GM12873 (cell line): Measurements from ENCODE around the gene CELF2.

Source experiments
- TF ChIP-seq, protein P1 (sequence below): IDR thresholded peaks from 2 replicates; pipeline ENCODE4 v1.5.1; 2012; ENCODE audit warnings: low read depth, mild to moderate bottlenecking, moderate library complexity, low read length, control low read depth; ENCODE audit not compliant: insufficient read depth; ENCODE audit errors: missing control alignments

Gene CELF2

DNA sequence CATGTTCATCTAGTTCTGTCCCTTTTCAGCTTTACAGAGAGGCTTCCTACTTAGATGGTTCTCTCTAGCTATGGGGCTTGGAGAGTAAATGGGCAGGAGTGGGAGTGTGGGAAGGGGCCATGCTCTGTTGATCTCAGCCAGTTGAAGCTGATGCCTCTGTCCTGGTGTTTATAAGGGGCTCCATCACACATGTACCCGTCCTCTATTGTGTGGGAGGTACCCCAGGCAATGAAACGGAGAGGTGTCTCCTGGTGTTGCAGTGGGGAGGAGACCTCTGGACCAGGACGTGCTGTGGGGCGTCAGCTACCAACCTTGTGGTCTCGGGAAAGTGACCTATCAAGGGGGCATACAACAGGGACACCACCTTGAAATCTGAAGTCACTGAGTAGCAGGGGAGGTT lies 173.5 kb downstream of the CELF2 start:
- TF ChIP-seq, protein P1, sequence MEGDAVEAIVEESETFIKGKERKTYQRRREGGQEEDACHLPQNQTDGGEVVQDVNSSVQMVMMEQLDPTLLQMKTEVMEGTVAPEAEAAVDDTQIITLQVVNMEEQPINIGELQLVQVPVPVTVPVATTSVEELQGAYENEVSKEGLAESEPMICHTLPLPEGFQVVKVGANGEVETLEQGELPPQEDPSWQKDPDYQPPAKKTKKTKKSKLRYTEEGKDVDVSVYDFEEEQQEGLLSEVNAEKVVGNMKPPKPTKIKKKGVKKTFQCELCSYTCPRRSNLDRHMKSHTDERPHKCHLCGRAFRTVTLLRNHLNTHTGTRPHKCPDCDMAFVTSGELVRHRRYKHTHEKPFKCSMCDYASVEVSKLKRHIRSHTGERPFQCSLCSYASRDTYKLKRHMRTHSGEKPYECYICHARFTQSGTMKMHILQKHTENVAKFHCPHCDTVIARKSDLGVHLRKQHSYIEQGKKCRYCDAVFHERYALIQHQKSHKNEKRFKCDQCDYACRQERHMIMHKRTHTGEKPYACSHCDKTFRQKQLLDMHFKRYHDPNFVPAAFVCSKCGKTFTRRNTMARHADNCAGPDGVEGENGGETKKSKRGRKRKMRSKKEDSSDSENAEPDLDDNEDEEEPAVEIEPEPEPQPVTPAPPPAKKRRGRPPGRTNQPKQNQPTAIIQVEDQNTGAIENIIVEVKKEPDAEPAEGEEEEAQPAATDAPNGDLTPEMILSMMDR = no peak

DNA sequence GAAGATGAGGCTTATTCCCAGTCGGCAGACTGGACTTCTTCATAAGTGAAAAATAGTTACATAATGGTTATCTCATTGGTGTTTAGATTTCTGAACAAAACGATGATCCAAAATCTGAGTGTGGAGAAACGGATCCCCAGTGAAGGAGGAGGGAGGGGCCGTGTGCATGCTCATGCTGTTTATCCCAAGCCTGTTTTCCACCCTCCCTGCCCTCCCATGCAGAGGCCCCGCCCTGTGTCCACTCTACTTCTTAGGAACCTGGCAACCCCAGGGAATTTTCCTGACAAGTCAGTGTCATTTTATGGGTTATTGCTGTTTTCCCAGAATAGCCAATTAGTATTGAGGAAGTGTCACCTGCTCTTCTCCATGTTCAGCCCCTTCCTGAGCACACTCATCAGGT lies 174.0 kb downstream of the CELF2 start:
- TF ChIP-seq, protein P1 = no peak

DNA sequence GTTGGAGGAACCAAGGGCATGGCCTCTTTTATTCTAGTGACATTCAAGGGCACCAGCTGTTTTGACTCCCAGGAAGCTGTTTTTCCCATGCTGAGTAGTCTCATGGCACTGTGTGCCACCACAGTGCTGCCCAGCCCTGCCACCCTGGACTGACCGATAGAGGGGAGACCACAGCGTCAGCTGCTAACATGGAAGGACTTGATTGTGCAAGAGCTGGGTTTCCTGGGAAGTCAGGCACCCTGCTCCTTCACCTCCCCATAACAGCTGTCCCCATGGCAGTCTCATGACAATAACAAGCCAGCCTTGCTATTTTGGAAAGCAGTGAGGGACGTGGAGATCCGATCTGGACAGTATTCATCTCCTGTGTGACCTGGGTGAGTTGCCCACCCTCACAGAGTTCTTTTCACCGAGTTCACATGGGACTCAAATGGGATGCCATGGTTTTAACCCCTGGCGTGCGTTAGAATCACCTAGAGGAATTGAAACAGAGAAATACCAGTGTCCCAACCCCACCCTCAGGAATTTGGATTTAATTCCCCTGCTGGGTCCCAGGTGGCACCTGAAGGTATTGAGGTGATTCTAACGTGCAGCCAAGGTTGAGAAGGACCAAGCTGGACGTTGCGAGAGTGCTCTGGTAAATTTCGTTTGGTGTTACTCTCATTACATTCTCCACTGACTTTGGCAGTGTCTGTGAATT lies 174.8 kb downstream of the CELF2 start:
- TF ChIP-seq, protein P1 = no peak

DNA sequence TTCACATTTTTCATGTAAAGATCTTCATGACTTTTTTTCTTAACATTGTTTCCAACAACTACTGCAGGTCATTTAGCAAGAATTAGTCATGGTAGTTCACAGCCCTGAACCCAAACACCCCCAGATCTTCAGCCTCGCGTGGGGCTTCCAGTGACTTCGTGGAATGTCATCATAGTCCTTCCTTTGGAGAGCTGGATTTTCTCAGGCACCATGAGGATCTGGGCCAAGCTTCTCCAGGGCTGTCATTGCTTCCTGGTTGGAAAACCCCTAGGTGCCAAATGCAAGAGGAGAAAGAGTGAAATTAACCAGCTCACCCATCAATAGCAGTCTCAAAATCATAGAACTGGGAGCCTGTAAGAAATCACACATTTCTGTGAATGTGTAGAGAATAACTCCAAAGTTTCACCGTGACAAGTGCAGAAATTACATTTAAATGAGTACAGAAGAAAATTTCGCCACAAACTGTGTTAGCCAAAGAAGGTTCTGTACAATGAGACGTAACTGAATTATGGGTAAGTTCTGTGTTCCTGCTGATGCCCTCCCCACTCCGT lies 175.4 kb downstream of the CELF2 start:
- TF ChIP-seq, protein P1 = no peak

DNA sequence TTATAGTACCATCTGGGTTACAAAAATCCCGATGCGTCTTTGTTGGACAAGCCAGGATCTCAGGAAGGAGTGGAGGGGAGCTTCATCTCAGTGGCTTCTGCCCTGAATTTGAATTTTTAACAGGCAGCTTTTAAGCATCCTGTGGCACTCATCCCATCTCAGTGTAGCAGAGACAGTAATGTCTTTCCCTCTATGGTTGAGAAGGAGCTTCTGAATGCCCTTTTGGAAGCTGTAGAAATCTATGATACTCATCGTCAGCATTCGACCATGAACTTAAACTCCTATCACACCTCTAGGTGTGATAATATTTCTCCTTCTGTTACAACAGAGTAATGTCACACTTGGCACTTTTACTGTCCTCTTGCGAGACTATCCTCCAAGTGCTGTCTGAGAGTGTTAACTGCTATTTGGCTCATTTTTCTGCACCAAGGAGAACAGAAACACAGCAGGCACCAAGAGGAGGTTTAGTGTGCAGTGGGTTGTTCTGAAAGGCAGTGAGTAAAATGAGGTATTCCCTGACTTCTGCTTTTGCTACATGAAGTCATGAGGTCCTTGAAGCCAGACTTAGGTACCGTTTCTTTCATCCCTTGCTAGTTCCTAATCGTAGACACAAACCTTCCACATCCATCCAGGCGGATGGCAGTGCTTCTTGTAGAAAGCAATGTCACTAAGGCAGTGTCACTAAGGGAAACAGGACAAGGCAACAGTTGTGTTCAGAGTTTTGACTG lies 177.4 kb downstream of the CELF2 start:
- TF ChIP-seq, protein P1 = no peak

DNA sequence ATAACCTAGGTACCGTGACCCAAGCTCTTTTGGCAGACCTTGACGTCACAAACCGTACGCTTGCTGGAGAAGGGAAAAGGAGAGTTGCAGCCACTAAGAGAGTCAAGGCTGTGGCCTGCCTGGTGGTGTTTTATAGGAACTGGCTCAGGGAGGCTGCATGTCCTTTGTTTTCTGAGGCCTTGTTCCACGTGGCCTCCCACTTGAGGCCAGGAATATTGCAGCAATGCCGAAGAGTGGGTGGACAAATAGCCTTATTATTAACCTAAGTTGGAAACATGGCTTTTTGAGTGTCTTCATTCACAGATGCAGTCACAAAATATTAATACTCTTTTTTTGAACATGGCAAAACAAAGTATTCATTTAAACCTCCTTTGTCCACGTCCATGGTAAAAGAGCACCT lies 178.0 kb downstream of the CELF2 start:
- TF ChIP-seq, protein P1 = no peak

DNA sequence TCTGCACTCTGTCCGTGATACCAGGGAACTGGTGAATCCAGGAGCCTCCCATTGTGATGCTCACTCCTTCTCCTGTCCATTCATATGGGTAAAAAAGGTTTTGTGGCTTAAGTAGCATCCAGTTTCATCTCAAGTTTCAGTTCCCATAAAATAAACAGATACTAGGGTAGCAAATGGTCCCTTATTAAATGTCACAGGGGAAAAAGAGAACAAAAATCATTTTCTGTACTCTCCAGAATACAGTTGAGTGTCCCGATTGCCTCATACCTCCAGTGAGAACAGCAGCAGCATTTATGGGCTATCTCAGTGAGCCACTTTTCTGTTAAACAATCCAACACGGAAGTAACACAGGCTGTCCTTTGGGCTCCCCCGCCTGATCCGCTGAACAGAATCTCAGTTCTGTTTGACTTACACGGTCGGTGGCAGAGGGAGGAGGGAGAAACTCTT lies 179.6 kb downstream of the CELF2 start:
- TF ChIP-seq, protein P1 = no peak
